GM21423 (cell line): ENCODE measurements around the gene ARL4D.
"Not testable (repeated sequence)": the region's sequence is repeated elsewhere in the genome, so short reads cannot be mapped to it uniquely, and the experiment has no call there.

Source experiments
- ATAC-seq: cut with Tn5 transposase; IDR thresholded peaks from one replicate; pipeline ENCODE4 v1.9.1; 2021; ENCODE audit warnings: mild to moderate bottlenecking, moderate library complexity; ENCODE audit not compliant: unreplicated experiment

The ARL4D gene

DNA sequence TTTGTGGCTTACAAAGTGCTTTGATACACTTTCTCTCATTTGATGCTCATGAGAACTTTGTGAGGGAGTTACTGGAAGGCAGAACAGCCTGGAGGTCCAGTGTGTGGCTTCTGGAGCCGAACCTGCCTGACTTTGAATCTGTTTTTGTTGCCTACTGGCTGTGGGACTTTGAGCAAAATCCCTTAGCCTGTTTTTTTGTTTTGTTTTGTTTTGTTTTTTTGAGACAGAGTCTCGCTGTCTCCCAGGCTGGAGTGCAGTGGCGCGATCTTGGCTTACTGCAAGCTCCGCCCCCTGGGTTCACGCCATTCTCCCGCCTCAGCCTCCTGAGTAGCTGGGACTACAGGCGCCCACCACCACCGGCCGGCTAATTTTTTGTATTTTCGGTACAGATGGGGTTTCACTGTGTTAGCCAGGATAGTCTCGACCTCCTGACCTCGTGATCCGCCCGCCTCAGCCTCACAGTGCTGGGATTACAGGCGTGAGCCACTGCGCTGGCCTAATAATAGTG lies 20.6 kb downstream of the ARL4D start:
- not testable (repeated sequence) for ATAC-seq

DNA sequence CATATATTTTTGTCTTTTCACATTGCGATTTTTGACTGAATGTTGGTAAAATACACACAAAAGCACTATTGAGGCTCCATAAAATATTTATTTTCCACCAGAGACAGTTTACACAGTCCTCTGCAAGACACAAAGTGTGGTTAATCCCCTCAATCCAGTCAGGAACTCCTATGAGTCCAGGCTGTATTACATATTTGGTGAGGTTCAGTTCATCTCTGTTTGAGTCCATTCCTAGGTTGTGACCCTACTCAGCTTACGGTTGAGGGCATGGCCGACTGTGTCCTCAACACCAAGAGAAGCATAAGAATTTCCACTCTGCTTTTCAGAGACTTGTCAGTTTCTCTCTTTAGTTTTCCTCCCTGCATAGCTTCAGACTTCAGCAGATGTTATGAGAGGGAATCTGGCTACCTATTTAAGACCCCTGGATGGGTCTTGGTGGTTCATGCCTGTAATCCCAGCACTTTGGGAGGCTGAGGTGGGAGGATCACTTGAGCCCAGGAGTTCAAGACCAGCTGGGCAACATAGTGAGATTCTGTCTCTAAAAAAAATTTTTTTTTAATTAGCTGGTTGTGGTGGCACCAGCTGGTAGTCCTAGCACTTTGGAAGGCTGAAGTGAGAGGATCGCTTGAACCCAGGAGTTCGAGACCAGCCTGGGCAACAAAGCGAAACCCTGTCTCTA lies 25.1 kb downstream of the ARL4D start:
- no peak for ATAC-seq

DNA sequence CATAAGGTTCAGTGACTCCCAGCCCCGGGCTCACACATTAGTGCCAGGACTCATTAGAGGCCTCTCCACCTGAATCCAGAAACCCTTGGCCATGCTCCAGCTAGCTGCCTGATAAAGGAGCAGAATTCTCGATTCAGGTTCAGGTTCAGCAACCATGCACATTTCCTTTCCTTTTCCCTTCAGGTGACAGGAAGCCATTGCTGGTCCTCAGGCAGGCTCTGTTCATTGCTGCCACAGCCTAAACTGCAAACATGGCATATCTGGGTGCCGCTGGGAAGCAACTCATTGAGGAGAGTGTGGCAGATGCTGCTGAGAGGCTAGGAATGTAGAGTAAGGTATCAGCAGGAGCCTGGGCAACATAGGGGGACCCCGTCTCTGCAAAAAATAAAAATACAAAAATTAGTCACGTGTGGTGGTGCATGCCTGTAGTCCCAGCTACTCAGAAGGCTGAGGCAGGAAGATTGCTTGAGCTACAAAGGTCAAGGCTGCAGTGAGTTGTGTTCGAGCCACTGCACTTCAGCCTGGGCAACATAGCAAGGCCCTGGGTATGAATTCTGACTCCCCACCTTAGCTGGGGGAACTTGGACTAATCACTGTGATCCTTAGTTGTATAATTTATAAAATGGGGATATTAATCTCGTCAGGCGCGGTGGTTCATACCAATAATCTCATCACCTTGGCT lies 28.7 kb downstream of the ARL4D start:
- no peak for ATAC-seq

DNA sequence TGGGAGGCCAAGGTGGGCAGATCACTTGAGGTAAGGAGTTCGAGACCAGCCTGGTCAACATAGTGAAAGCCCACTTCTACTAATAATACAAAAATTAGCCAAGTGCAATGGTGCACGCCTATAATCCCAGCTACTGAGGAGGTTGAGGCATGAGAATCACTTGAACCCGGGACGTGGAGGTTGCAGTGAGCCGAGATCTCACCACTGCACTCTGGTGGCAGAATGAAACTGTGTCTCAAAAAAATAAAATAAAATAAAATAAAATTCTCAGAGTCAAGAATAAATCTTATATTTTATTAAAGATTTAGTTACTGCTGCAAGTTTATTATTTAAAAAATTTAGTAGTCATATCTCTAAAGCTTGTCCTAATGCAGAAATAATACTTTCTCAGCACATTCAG lies 29.7 kb downstream of the ARL4D start:
- ATAC-seq, result no peak

DNA sequence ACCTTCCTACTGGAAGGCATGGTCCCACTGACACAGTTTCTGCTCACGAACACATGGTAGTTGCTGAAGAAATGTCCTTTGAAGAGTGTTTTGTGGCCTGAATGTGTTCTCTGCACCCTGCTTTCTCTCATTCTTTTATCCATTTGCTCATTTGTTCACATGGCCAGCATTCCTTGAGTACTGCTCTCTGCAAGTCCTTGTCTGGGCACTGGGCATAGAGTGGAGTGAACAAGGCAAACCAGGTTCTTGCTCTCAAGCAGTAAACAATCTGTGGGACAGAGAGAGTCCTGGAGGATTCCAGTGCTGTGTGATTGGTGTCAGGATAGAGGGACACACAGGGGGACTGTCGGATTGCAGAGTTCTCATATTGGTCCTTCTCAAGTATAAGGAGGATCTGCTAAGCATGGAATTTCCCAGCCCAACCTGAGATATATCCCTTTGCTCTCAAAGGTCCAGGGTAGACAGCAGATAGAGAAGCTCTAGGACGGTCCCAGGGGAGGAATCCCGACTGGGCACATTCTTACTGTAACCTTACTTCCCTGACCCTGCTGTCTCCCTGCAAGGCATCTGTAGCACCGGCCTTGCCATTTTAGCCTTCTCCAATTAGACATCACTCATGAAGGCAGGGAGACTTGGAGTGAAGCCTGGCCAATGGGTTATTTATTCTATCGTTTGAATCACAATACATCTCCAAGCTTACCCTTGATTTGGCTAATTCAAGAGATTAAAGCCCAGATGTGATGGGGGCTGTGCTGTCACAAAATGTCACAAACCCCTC lies 32.3 kb downstream of the ARL4D start:
- no peak for ATAC-seq

DNA sequence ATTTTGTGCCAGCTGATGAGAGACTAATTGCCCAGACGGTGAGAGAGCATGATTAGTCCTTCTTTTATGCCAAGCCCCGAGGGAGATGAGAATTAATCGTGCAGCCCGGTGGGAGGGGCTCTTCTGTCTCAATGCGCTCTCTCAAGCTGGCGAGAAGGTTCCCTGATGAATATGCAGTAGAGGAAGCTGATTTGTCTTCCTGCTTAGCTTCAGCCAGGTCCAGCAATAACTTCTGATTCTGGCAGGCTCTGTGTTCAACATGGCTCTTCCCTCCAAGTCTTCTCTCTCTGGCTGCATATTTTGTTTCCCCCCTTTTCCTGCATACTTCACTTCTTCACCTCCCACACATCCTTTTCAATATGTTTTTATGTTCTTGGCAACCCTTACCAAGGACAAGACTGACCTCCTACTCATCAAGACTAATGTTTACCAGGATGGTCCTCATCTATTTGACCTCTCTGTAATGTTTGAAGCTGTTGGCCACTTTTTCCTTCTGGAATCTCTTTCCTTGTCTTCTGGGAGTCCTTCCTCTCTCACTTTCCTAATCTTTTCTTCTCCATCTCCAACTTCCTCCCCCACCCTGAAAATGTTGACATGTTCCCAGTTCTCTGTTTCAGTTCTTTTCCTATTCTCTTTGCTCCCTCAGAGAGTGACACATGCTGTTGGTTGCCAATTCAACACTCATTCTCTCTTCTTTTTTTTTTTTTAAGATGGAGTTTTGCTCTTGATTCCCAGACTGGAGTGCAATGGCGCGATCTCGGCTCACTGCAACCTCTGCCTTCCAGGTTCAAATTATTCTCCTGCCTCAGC lies 33.1 kb downstream of the ARL4D start:
- ATAC-seq, result no peak

DNA sequence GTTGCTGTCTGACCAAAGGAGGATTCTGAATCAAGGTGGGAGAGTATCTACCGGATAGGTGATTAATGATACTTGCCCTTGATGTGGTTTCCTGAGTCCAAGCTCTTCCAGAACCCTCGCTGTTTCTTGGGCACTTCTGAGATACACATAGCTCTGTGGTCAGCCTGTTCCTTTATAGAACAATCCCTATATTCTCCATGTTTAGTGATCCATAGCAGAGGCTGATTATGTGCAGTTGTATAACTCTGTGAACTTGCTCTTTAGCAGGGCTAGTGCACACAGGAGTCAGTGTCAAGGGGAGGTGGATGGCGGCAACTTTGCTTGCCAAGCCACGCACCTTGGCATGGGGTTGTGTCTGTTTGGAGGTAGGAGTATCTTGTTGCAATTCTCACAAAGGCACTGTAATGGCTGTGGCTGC lies 36.1 kb downstream of the ARL4D start:
- no peak for ATAC-seq

DNA sequence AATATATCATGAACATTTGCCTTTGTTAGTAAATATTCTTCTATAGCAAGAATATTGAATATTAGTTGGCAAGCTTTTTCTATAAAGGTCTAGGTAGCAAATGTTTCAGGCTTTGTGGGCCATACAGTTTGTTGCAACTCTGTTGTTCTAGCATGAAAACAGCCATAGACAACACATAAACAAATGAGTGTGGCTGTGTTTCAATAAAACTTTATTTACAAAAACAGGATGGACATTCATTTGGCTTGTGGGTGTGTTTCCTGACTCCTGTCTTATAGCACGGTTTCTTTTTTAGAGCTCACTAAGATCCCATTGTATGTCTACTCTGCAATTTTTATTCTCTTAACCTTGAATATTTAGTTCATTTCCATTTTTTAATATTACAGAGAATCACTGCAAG lies 39.0 kb downstream of the ARL4D start:
- ATAC-seq, result no peak

DNA sequence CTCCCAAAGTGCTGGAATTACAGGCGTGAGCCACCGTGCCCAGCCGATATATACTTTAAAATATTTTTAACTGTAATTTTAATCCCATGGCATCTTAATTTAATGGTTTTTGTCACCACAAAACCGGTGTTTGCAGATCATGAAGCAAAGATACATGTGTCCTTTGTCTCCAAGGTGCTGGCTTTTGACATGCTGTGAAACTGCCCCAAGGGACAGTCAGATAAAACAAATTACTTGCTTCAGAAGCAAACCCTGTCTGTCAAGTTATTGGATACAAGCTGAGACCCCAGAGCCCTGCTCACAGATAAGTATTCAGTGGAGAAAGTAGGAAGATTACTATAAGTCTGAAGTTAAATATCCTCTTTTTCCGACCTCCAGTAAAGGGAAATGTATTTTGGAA lies 39.8 kb downstream of the ARL4D start:
- no peak for ATAC-seq

DNA sequence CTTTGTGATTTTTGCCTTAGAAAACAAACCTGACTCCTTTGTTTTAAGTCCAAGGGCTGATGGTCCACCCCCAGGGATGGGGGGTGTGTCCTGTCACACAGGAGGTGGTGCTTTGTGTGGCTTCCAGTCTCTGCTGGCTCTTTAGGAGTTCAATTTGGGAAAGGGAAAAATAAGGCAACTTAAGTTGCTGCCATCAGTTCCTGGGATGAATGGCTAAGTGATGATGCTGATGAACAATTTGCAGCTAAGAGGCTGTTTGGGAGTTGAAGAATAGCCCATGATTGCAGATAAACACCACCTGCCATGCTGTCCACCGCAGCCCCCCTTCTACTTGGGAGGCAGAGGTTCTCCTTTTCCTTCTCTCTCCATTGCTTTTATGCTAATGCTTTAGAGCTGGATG lies 40.2 kb downstream of the ARL4D start:
- no peak for ATAC-seq

DNA sequence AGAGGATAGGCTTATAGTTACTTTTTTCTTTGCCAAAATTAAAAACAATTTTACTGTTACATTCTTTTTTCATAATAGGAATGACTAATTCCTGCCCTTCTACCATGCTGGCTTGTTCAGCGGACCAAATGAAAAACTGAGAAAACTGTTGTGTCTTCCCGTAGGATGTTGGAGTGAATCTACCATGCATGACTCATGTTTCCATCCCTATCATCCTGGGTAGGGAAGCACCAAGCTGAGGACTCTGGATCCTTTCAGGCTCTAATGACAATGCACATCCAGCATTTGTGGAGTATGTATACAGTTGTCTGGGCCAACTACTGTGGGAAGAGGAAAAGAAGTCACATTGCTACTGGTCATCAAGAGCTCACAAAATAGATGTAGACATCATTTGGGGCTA lies 43.9 kb downstream of the ARL4D start:
- no peak for ATAC-seq

DNA sequence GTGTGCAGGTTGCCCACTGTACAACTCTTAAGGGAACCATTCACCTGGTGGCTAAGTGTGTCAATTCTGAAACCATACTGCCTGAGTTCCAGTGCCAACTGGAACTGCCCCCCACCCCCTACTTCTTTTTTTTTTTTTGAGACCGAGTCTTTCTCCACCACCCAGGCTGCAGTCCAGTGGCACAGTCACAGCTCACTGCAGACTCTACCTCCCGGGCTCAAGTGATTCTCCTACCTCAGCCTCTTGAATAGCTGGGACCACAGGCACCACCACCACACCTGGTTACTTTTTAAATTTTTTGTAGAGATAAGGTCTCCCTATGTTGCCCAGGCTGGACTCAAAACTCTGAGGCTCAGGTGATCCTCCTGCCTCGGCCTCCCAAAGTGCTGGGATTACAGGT lies 44.6 kb downstream of the ARL4D start:
- ATAC-seq, result no peak

DNA sequence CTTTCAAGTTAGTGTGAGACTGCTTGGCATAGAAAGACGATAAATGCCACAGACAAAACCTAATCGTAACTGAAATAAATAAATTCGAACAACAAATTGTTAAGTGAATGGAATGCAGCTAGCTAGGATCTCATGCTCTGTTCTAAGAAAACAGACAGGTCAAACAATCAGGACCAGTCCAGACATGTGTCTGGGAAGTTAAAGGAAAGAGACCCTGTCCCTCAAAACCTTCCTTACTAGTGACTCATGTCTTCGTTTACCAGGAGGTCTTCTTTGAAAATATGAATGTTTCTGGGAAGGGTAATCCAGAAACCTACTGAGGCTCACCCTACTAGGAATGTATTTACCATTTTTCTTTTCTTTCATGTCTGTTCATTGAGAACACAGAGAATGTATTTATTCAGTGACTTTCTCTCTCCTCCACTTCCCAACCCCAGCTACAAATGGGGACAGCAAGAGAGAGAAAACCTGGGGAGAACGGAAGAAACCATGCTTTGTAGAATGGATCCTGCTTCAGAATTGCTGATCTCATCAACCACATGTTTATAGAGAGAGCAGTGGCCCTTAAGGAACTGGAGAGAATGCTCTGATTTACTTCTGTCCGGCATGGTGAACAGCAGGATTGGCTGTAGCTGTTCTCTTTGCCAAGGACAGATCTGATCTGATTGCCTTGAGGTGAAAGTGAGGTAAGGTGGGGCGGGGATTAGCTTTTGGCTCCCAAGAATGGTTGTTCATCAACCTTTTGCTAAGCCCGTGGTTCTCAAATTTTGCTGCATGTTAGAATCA lies 45.6 kb downstream of the ARL4D start:
- no peak for ATAC-seq

DNA sequence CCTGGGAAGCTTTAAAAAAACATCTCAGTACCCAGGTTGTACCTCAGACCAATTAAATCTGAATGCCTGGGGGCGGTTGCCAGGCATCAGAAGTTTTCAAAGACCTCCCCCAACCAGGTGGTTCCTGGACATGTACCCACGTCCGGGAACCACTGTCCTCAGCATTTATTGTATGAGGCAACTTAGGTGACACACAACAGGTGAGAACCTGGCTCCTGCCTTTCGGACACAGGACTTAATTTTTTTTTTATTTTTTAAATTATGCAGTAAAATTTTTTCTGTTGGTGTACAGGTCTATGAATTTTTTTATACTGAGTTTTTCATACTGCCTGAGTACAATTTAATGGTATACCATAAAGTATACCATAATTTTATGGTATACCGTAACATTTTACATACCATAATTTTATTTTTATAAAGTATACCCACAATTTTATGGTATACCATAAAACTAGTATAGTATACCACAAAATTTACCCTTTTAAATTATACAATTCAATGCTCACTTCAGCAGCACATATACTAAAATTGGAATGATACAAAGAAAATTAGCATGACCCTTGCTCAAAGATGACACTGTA lies 46.3 kb downstream of the ARL4D start:
- no peak for ATAC-seq

DNA sequence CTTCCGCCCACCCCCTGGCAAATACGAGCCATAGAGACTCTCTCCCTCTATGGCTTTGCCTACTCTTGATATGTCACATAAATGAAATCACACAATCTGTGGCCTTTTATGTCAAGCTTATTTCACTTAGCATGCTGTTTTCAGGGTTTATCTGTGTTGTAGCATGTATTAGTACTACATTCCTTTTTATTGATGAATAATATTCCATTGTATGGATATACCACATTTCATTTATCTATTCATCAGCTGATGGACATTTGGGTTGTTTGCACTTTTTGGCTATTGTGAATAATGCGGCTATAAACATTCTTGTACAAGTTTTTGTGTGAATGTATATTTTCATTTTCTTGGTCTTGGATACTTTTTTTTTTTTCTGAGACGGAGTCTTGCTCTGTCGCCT lies 48.0 kb downstream of the ARL4D start:
- ATAC-seq, result no peak

DNA sequence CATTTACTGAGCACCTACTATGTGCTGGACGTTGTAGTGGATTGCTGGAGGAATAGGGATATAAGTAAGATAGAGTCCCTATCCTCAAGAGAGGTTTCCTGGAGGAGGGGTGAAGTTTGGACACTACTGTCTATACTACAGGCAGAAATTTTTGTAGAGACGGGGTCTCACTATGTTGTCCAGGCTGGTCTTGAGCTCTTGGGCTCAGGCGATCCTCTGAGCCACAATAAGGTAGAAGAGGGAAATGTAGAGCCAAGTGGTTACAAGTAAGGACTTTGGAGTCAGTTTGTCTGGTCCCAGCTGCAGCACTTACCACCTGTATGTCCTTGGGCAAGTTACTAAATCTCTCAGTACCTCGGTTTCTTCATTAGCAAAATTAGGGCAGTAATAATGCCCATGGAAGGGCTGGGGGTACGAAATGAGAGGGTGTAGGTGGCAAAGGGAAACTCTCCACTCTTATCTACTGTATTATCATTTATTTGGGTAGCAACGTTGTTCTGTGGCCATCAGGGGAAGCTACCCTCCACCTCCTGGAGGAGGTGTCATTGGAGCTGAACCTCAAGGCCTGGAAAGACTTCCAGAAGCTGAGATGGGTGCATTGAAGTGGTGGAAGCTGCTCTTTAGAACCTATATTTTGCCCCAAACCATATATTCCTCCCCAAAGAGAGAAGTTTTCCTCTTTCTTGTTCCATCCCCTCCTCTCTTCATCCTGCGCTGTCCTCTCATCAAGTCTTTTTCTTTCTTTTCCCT lies 50.1 kb downstream of the ARL4D start:
- no peak for ATAC-seq

DNA sequence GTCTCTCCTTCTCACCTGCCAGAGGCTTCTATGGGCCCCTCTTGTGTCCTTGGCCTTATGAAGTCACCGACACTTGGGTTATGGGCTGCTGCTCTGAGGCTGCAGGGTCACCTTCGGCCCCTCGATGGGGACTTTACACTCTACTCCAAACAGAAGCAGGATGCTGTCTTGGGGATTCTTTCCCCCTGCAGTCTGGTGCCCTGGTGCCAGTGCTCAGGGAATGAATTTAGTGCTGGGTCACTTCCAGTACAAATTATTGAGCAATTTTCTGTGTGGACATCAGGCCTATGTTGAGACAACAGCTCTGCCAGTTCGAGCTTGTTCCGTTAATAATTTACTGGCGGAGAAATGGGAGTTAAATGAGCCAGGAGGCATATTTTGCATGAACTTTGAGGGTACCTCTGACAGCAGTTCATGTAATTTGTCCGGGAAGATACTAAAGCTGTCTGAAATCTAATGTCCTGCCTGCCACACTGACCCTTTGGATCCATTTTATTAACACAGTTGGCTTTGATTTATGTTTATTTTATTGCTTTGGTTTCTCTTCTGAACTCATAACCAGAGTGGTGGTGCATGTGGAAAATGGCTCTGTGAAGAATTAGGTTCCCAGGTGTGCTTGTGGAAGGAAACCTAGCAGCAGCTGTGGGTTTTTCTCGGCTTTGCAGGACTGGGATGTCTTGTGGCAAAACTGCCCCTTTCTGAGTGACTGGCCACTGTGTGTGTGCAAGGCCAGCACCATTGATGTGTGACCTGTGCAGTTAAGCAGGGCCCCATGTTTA lies 50.9 kb downstream of the ARL4D start:
- no peak for ATAC-seq
